SK-N-MC (cell line): ENCODE results near the gene LRRC72.

Source experiments
- EZH2 ChIP-seq: fragments of 200-600 bp; sonication (generic); IDR thresholded peaks from one replicate; pipeline ENCODE4 v1.6.1; 2017; ENCODE audit warnings: antibody characterized with exemption
- FOXP2 ChIP-seq: optimal IDR thresholded peaks from 2 replicates; pipeline ENCODE3; 2011; ENCODE audit warnings: mild to moderate bottlenecking, moderate library complexity; ENCODE audit not compliant: insufficient read depth; ENCODE audit errors: extremely low read length, control extremely low read depth
- POLR2AphosphoS5 ChIP-seq: IDR thresholded peaks from 2 replicates; pipeline ENCODE4 v1.6.1; 2012; ENCODE audit warnings: mild to moderate bottlenecking, low read depth, low read length, borderline replicate concordance

GRCh38 chr7:16491148-16491547 is 35.5 kb upstream of the LRRC72 start:
- TF ChIP-seq POLR2AphosphoS5 (no peak), EZH2 (no peak), FOXP2 (no peak)
